VCaP (cell line): ENCODE results near the gene IVD.

Experiments used
- H3K27ac ChIP-seq: fragments of 450-650 bp; 2 replicates; pipeline ENCODE4 v1.5.1; 2017
- CTCF ChIP-seq: fragments of 450-650 bp; conservative IDR thresholded peaks from 2 replicates; pipeline ENCODE4 v1.5.1; 2017; ENCODE audit warnings: mild to moderate bottlenecking, moderate library complexity

IVD gene

GRCh38 chr15:40418126-40418525 lies 12.5 kb downstream of the IVD start:
- H3K27ac ChIP-seq = peak overlapping the region; percentile 94
- TF ChIP-seq CTCF = no peak

GRCh38 chr15:40420071-40420713 lies 14.6 kb downstream of the IVD start:
- peak overlapping the region; percentile 94 for H3K27ac ChIP-seq
- TF ChIP-seq CTCF = no peak

GRCh38 chr15:40420793-40421192 lies 15.2 kb downstream of the IVD start:
- peak overlapping the region; percentile 94 for H3K27ac ChIP-seq
- TF ChIP-seq CTCF = no peak

- peak; percentile 96 for TF ChIP-seq CTCF
- peak overlapping the region; percentile 94 for H3K27ac ChIP-seq
Measured at GRCh38 chr15:40421246-40422157, 15.9 kb downstream of the IVD start.

GRCh38 chr15:40424483-40425115 lies 19.0 kb downstream of the IVD start:
- H3K27ac ChIP-seq = no peak overlapping the region
- TF ChIP-seq CTCF = no peak

- no peak overlapping the region for H3K27ac ChIP-seq
Measured at GRCh38 chr15:40425681-40426080, 20.1 kb downstream of the IVD start.

More at GRCh38 chr15:40425681-40426080, 20.1 kb downstream of the IVD start:
- TF ChIP-seq CTCF = no peak
